SK-N-SH treated with all-trans-retinoic acid at 6 μM for 48 hours (cell line): Measurements from ENCODE around the gene PALD1.
A peak's percentile ranks its signal among the peaks of the same experiment; 100 is the strongest.

Source experiments
- ATAC-seq: fragments of 200-7000 bp; cut with Tn5 transposase; 3 replicates; pipeline ENCODE4 v1.9.1; 2020; ENCODE audit warnings: mild to moderate bottlenecking, moderate library complexity
- ARNTL ChIP-seq: fragments of 450-650 bp; formaldehyde crosslinking; IDR thresholded peaks from 2 replicates; pipeline ENCODE4 v1.5.0; 2020; ENCODE audit warnings: low read depth, mild to moderate bottlenecking, moderate library complexity, borderline replicate concordance
- CREB5 ChIP-seq: fragments of 250-450 bp; sonication (Bioruptor Pico); IDR thresholded peaks from 2 replicates; pipeline ENCODE4 v1.5.1; 2020; ENCODE audit warnings: low read depth, mild to moderate bottlenecking, moderate library complexity
- CSDC2 ChIP-seq: fragments of 250-450 bp; sonication (Bioruptor Pico); IDR thresholded peaks from 2 replicates; pipeline ENCODE4 v1.5.0; 2020; ENCODE audit warnings: mild to moderate bottlenecking, moderate library complexity
- ESRRG ChIP-seq: fragments of 250-450 bp; sonication (Bioruptor Pico); IDR thresholded peaks from 2 replicates; pipeline ENCODE4 v1.6.1; 2021; ENCODE audit warnings: mild to moderate bottlenecking
- ISL1 ChIP-seq: fragments of 250-450 bp; sonication (Bioruptor Pico); IDR thresholded peaks from 2 replicates; pipeline ENCODE4 v2.1.2; 2022; ENCODE audit warnings: mild to moderate bottlenecking, moderate library complexity
- OSR1 ChIP-seq: fragments of 250-450 bp; sonication (Bioruptor Pico); IDR thresholded peaks from 2 replicates; pipeline ENCODE4 v1.8.0; 2022; ENCODE audit warnings: moderate library complexity, mild to moderate bottlenecking, inconsistent platforms
- PPARA ChIP-seq: fragments of 250-450 bp; sonication (Bioruptor Pico); IDR thresholded peaks from 2 replicates; pipeline ENCODE4 v1.5.0; 2020; ENCODE audit warnings: mild to moderate bottlenecking, borderline replicate concordance
- SNAI2 ChIP-seq: fragments of 250-450 bp; sonication (Bioruptor Pico); IDR thresholded peaks from 2 replicates; pipeline ENCODE4 v1.5.0; 2020; ENCODE audit warnings: mild to moderate bottlenecking, moderate library complexity
- TCF4 ChIP-seq: fragments of 250-450 bp; sonication (Bioruptor Pico); IDR thresholded peaks from 2 replicates; pipeline ENCODE4 v1.8.0; 2021; ENCODE audit warnings: mild to moderate bottlenecking, moderate library complexity, borderline replicate concordance
- ZC3H10 ChIP-seq: fragments of 250-450 bp; sonication (Bioruptor Pico); IDR thresholded peaks from 2 replicates; pipeline ENCODE4 v1.5.1; 2021; ENCODE audit warnings: mild to moderate bottlenecking, moderate library complexity
- ZFP3 ChIP-seq: fragments of 250-450 bp; sonication (Bioruptor Pico); IDR thresholded peaks from 2 replicates; pipeline ENCODE4 v1.5.0; 2020; ENCODE audit warnings: mild to moderate bottlenecking, moderate library complexity
- ZFP30 ChIP-seq: fragments of 450-650 bp; formaldehyde crosslinking; IDR thresholded peaks from 2 replicates; pipeline ENCODE4 v1.5.0; 2022; ENCODE audit warnings: mild to moderate bottlenecking, moderate library complexity
- ZNF565 ChIP-seq: fragments of 450-650 bp; formaldehyde crosslinking; conservative IDR thresholded peaks from 2 replicates; pipeline ENCODE4 v1.5.0; 2020; ENCODE audit warnings: low read depth, mild to moderate bottlenecking, moderate library complexity
- ZNF70 ChIP-seq: fragments of 450-650 bp; formaldehyde crosslinking; IDR thresholded peaks from 2 replicates; pipeline ENCODE4 v1.5.0; 2020; ENCODE audit warnings: mild to moderate bottlenecking, moderate library complexity
- ZNF8 ChIP-seq: fragments of 450-650 bp; formaldehyde crosslinking; IDR thresholded peaks from 2 replicates; pipeline ENCODE4 v1.5.0; 2020; ENCODE audit warnings: mild to moderate bottlenecking, moderate library complexity
- TF ChIP-seq, protein P1 (sequence below): fragments of 250-450 bp; sonication (Bioruptor Pico); IDR thresholded peaks from 2 replicates; pipeline ENCODE4 v1.8.0; 2020; ENCODE audit warnings: mild to moderate bottlenecking, moderate library complexity, borderline replicate concordance
- TF ChIP-seq, protein P2 (sequence below): fragments of 250-450 bp; sonication (Bioruptor Pico); IDR thresholded peaks from 2 replicates; pipeline ENCODE4 v1.5.1; 2021; ENCODE audit warnings: mild to moderate bottlenecking, moderate library complexity
- TF ChIP-seq, protein P3 (sequence below): fragments of 250-450 bp; sonication (Bioruptor Pico); IDR thresholded peaks from 2 replicates; pipeline ENCODE4 v1.5.0; 2020; ENCODE audit warnings: mild to moderate bottlenecking, moderate library complexity

The PALD1 gene

DNA sequence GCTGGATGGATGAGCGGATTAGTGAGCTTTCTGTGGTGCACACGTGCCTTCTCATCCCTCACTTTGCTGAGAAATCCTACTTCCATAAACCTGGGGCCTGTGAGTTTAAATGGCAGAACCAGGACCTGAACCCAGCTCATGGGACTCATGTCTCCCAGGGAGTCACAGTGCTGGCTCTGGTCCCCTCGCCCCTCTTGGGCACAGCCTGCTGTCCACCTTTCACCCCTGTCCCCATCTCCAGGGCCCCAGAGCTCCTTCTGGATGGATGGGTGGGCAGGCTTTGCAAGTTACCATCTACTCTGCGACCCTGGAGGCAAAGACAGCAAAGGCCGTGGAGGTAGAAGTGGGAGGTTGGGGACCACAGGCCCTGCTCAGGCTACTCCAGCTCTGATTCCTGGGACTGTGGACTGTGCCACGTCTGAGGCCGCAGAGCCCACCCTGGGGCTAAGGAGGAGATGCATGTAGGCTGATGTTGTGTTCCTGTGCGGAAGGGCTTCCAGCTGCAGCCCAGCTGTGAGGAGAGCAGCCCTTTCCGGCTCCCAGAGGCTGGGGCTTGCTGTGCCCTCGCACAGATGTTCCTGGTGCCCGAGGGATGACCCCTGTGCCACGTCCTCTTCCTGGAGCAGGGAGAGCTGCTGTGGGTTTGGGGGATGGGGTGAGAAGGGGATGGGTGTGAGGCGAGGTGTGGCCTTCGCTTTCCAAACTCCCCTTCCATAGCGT, 83.6 kb downstream of the PALD1 start:
- TF ChIP-seq ISL1 (CRISPR knock-in tag) (no peak), ZNF8 (0 out of 2 replicates have a peak, but pooled peaks have one; percentile 38), TCF4 (peak; percentile 67; the same call in 1 of the 2 replicates)
- ATAC-seq: peak; percentile 20; the same call in 1 of the 3 replicates

GRCh38 chr10:70563230-70563629, 84.7 kb downstream of the PALD1 start:
- TF ChIP-seq OSR1 (CRISPR knock-in tag) (no peak), ZNF8 (no peak), ZFP30 (no peak), ARNTL (CRISPR knock-in tag) (no peak), CREB5 (CRISPR knock-in tag) (no peak), PPARA (CRISPR knock-in tag) (no peak), ZNF70 (CRISPR knock-in tag) (no peak), CSDC2 (CRISPR knock-in tag) (no peak), ESRRG (CRISPR knock-in tag) (no peak), ISL1 (CRISPR knock-in tag) (no peak), ZC3H10 (CRISPR knock-in tag) (no peak)
- TF ChIP-seq, protein P1, sequence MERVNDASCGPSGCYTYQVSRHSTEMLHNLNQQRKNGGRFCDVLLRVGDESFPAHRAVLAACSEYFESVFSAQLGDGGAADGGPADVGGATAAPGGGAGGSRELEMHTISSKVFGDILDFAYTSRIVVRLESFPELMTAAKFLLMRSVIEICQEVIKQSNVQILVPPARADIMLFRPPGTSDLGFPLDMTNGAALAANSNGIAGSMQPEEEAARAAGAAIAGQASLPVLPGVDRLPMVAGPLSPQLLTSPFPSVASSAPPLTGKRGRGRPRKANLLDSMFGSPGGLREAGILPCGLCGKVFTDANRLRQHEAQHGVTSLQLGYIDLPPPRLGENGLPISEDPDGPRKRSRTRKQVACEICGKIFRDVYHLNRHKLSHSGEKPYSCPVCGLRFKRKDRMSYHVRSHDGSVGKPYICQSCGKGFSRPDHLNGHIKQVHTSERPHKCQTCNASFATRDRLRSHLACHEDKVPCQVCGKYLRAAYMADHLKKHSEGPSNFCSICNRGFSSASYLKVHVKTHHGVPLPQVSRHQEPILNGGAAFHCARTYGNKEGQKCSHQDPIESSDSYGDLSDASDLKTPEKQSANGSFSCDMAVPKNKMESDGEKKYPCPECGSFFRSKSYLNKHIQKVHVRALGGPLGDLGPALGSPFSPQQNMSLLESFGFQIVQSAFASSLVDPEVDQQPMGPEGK (CRISPR knock-in tag): no peak
- TF ChIP-seq, protein P2, sequence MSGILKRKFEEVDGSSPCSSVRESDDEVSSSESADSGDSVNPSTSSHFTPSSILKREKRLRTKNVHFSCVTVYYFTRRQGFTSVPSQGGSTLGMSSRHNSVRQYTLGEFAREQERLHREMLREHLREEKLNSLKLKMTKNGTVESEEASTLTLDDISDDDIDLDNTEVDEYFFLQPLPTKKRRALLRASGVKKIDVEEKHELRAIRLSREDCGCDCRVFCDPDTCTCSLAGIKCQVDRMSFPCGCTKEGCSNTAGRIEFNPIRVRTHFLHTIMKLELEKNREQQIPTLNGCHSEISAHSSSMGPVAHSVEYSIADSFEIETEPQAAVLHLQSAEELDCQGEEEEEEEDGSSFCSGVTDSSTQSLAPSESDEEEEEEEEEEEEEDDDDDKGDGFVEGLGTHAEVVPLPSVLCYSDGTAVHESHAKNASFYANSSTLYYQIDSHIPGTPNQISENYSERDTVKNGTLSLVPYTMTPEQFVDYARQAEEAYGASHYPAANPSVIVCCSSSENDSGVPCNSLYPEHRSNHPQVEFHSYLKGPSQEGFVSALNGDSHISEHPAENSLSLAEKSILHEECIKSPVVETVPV (CRISPR knock-in tag): no peak
- TF ChIP-seq, protein P3, sequence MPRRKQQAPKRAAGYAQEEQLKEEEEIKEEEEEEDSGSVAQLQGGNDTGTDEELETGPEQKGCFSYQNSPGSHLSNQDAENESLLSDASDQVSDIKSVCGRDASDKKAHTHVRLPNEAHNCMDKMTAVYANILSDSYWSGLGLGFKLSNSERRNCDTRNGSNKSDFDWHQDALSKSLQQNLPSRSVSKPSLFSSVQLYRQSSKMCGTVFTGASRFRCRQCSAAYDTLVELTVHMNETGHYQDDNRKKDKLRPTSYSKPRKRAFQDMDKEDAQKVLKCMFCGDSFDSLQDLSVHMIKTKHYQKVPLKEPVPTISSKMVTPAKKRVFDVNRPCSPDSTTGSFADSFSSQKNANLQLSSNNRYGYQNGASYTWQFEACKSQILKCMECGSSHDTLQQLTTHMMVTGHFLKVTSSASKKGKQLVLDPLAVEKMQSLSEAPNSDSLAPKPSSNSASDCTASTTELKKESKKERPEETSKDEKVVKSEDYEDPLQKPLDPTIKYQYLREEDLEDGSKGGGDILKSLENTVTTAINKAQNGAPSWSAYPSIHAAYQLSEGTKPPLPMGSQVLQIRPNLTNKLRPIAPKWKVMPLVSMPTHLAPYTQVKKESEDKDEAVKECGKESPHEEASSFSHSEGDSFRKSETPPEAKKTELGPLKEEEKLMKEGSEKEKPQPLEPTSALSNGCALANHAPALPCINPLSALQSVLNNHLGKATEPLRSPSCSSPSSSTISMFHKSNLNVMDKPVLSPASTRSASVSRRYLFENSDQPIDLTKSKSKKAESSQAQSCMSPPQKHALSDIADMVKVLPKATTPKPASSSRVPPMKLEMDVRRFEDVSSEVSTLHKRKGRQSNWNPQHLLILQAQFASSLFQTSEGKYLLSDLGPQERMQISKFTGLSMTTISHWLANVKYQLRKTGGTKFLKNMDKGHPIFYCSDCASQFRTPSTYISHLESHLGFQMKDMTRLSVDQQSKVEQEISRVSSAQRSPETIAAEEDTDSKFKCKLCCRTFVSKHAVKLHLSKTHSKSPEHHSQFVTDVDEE: no peak
- no peak for ATAC-seq

- no peak for ATAC-seq
- TF ChIP-seq SNAI2 (CRISPR knock-in tag): no peak
- TF ChIP-seq OSR1 (CRISPR knock-in tag): no peak
Observed at GRCh38 chr10:70564113-70564725, 85.7 kb downstream of the PALD1 start.

- no peak for ATAC-seq
- TF ChIP-seq CSDC2 (CRISPR knock-in tag): no peak
- TF ChIP-seq ZFP3 (CRISPR knock-in tag): no peak
- no peak for TF ChIP-seq SNAI2 (CRISPR knock-in tag)
- TF ChIP-seq, protein P2 (CRISPR knock-in tag): no peak
- TF ChIP-seq ZNF8: no peak
- TF ChIP-seq, protein P3: no peak
- TF ChIP-seq PPARA (CRISPR knock-in tag): no peak
- no peak for TF ChIP-seq ISL1 (CRISPR knock-in tag)
- TF ChIP-seq, protein P1 (CRISPR knock-in tag): no peak
- TF ChIP-seq ZC3H10 (CRISPR knock-in tag): no peak
- no peak for TF ChIP-seq TCF4
- no peak for TF ChIP-seq ZNF565
- no peak for TF ChIP-seq ARNTL (CRISPR knock-in tag)
- no peak for TF ChIP-seq ZNF70 (CRISPR knock-in tag)
- TF ChIP-seq OSR1 (CRISPR knock-in tag): no peak
Observed at GRCh38 chr10:70564901-70565351, 86.4 kb downstream of the PALD1 start.
